ENCODE results near the gene STUM. TPM values are rescaled to one million over a fixed set of nuclear protein-coding genes. Genes with fewer than 3 reads are reported as not detected.

Gene STUM
- total RNA-seq, 2 donors from 2014 or later = 1.0 to 3.2 TPM

DNA sequence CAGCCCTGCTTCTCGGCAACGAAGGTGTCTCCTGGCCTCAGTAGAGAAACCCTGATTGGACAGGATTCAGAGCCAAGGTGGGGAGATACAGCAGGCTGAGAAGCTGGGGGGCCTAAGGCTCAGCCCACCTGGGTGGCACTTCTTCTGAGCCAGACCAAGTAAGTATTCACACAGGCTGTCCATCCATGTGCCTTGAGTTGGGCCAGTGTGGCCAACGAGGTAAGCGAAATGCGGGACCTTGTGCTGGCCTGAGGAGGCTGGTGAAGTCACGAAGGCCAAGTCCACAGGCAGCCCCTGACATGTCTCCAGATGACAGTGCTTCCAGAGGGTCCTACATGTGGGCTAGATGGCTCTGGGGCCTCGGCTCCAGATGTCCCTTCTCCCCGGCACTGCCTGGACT, 99.2 kb downstream of the STUM start:
- Histone ChIP-seq H3K4me3 (no peak overlapping the region), H3K9me3 (no peaks in the 10 kb centered on the region), H3K36me3 (peaks cover 5% of the 10 kb centered on the region), H3K27ac (no peak overlapping the region), H3K4me1 (peaks cover 5% of the 10 kb centered on the region), H3K9ac (ENCODE audit: low read depth in 2 of 2, low read length in 2 of 2) (no peak overlapping the region), H3K27me3 (no peaks in the 10 kb centered on the region)
- TF ChIP-seq, protein P1, sequence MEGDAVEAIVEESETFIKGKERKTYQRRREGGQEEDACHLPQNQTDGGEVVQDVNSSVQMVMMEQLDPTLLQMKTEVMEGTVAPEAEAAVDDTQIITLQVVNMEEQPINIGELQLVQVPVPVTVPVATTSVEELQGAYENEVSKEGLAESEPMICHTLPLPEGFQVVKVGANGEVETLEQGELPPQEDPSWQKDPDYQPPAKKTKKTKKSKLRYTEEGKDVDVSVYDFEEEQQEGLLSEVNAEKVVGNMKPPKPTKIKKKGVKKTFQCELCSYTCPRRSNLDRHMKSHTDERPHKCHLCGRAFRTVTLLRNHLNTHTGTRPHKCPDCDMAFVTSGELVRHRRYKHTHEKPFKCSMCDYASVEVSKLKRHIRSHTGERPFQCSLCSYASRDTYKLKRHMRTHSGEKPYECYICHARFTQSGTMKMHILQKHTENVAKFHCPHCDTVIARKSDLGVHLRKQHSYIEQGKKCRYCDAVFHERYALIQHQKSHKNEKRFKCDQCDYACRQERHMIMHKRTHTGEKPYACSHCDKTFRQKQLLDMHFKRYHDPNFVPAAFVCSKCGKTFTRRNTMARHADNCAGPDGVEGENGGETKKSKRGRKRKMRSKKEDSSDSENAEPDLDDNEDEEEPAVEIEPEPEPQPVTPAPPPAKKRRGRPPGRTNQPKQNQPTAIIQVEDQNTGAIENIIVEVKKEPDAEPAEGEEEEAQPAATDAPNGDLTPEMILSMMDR (IDR thresholded peaks at IDR 0.05) = no peak
- no peak for DNase-seq
- intact Hi-C loops (cut with DNase I) = no loop called here

DNA sequence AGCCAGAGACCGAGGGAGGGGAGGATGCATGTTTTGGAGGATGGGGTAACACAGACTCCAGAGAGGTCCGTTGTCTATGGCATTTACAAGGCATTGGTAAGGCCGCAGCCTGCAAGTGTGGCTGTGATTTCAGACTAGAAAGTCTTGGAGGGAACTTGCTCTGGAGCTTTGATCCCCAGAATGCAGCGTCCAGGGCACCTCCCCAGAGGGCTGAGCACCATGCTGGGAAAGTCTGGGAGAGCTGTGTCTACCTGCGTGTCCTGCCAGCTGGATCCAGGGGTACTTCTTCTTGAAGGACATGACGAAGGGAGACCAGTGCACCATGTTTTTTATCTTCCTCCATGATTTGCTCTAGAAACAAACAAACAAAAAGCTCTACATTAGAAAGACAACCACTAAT, 99.9 kb downstream of the STUM start:
- no peak for DNase-seq
- TF ChIP-seq, protein P1 (IDR thresholded peaks at IDR 0.05) = no peak
- no peaks in the 10 kb centered on the region for H3K27me3 ChIP-seq
- no peaks in the 10 kb centered on the region for H3K9me3 ChIP-seq
- H3K4me1 ChIP-seq = peaks cover 4% of the 10 kb centered on the region
- no peak overlapping the region for H3K27ac ChIP-seq
- no peak overlapping the region for H3K4me3 ChIP-seq
- peaks cover 5% of the 10 kb centered on the region for H3K36me3 ChIP-seq
- intact Hi-C loops (cut with DNase I) = no loop called here
- no peak overlapping the region for H3K9ac ChIP-seq (ENCODE audit: low read depth in 2 of 2, low read length in 2 of 2)

DNA sequence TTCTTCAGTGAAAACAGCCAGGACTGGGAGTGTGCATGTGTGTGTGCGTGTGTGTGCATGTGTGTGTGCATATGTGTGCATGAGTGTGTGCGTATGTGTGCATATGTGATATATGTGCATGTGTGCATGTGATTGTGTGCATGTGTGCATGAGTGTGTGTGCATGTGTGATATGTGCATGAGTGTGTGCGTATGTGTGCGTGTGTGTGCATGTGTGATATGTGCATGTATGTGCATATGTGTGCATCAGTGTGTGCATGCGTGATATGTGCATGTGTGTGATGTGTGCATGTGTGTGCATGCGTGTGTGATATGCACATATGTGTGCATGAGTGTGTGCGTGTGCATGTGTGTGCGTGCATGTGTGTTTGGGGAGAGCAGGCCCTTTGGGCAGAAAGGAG, 100.7 kb downstream of the STUM start:
- TF ChIP-seq, protein P1 (IDR thresholded peaks at IDR 0.05) = no peak
- Histone ChIP-seq H3K27me3 (no peaks in the 10 kb centered on the region), H3K4me1 (peaks cover 4% of the 10 kb centered on the region), H3K27ac (no peak overlapping the region), H3K36me3 (peaks cover 5% of the 10 kb centered on the region), H3K9ac (ENCODE audit: low read depth in 2 of 2, low read length in 2 of 2) (no peak overlapping the region), H3K4me3 (no peak overlapping the region), H3K9me3 (no peaks in the 10 kb centered on the region)
- no peak for DNase-seq
- intact Hi-C loops (cut with DNase I) = no loop called here

DNA sequence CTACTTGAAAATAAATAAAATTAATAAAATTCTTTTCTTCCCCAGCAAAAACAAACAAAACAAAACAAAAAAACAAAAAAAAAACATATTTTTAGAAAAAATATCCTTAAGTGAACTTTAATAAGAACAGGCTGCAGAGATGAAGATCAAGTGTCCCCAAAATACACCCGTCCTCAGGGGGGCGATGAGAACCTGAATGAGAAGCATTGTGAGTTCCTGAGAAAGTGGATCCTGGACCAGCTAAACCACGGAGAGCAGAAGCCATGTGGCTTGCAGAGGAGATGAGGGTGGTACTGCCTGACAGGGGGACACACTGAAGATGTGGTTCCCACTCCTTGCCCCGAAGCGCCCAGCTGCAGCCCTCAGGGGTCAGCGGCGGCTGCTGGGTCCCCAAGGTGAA, 101.2 kb downstream of the STUM start:
- Histone ChIP-seq H3K36me3 (peaks cover 5% of the 10 kb centered on the region), H3K27ac (no peak overlapping the region), H3K9ac (ENCODE audit: low read depth in 2 of 2, low read length in 2 of 2) (no peak overlapping the region), H3K27me3 (no peaks in the 10 kb centered on the region), H3K4me3 (no peak overlapping the region), H3K9me3 (no peaks in the 10 kb centered on the region), H3K4me1 (peaks cover 4% of the 10 kb centered on the region)
- intact Hi-C loops (cut with DNase I) = no loop called here
- no peak for DNase-seq
- TF ChIP-seq, protein P1 (IDR thresholded peaks at IDR 0.05) = no peak

DNA sequence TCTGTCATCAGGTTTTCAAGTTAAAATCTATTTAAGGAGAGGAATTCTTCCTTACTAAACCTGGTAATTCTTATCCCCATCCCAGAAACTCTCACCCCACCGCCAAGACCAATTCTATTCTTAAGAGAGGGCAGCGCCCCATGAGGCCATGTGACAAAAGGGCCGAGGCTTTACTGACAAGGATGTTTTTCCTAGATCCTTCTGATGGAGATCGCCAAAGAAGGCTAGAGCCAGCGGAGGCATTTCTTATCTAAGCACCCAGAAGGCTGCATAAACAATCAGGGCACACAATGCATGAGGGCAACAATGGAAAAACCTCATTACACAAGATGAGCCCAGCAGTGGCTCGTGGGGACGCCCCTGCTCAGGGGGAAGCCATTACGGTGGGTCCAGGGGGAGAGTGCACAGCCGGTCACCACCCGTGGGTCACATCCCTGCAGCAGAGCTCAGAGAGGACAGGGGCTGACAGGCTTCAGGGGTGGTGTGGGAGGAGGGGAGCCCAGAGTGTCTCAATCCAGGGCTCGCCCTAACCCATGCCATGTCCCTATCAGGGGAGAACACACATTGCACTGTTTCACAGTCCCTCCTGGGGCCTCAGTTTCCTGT, 101.8 kb downstream of the STUM start:
- Histone ChIP-seq H3K36me3 (peaks cover 5% of the 10 kb centered on the region), H3K4me1 (peaks cover 4% of the 10 kb centered on the region), H3K9ac (ENCODE audit: low read depth in 2 of 2, low read length in 2 of 2) (no peak overlapping the region), H3K27me3 (no peaks in the 10 kb centered on the region), H3K27ac (no peak overlapping the region), H3K4me3 (no peak overlapping the region), H3K9me3 (no peaks in the 10 kb centered on the region)
- no peak for DNase-seq
- intact Hi-C loops (cut with DNase I) = no loop called here
- TF ChIP-seq, protein P1 (IDR thresholded peaks at IDR 0.05) = no peak
